OCI-LY1 (cell line): ENCODE data around the gene COX6B1.

Experiments used
- H2AFZ ChIP-seq: fragments of 200-600 bp; sonication (generic), shearing (Covaris generic); 2 replicates; pipeline ENCODE4 v1.6.0; 2014; ENCODE audit warnings: antibody characterized with exemption, mild to moderate bottlenecking, low read length
- H3F3A ChIP-seq: fragments of 200-600 bp; sonication (generic), shearing (Covaris generic); 2 replicates; pipeline ENCODE4 v1.6.0; 2014; ENCODE audit warnings: mild to moderate bottlenecking, antibody characterized with exemption, low read length, moderate library complexity; ENCODE audit not compliant: insufficient read depth
- H3K27ac ChIP-seq: fragments of 200-600 bp; sonication (generic); 2 replicates; pipeline ENCODE4 v1.5.1; 2014; ENCODE audit warnings: low read length, mixed run types, mild to moderate bottlenecking, low read depth; ENCODE audit not compliant: poor library complexity, severe bottlenecking
- H3K27me3 ChIP-seq: fragments of 200-600 bp; sonication (generic); 2 replicates; pipeline ENCODE4 v1.6.0; 2014; ENCODE audit warnings: antibody characterized with exemption, mild to moderate bottlenecking, low read length, moderate library complexity; ENCODE audit not compliant: insufficient read depth
- H3K36me3 ChIP-seq: fragments of 200-600 bp; sonication (generic); 2 replicates; pipeline ENCODE4 v1.6.1; 2014; ENCODE audit warnings: mild to moderate bottlenecking, antibody characterized with exemption, low read length, moderate library complexity, mixed read lengths; ENCODE audit not compliant: insufficient read depth
- H3K4me1 ChIP-seq: fragments of 200-600 bp; sonication (generic); 2 replicates; pipeline ENCODE4 v1.5.1; 2014; ENCODE audit warnings: mild to moderate bottlenecking, low read length, moderate library complexity; ENCODE audit not compliant: insufficient read depth, severe bottlenecking
- H3K4me2 ChIP-seq: fragments of 200-600 bp; sonication (generic), shearing (Covaris generic); 2 replicates; pipeline ENCODE4 v1.6.1; 2014; ENCODE audit warnings: low read length
- H3K4me3 ChIP-seq: fragments of 200-600 bp; sonication (generic); 2 replicates; pipeline ENCODE4 v1.5.1; 2014; ENCODE audit warnings: low read length, low read depth, mild to moderate bottlenecking, mixed read lengths; ENCODE audit not compliant: poor library complexity, severe bottlenecking
- H3K79me2 ChIP-seq: fragments of 200-600 bp; shearing (Covaris generic); 2 replicates; pipeline ENCODE4 v1.6.1; 2016; ENCODE audit warnings: mixed run types, low read length, mixed read lengths; ENCODE audit not compliant: insufficient read depth
- H3K9ac ChIP-seq: fragments of 200-600 bp; sonication (generic), shearing (Covaris generic); 2 replicates; pipeline ENCODE4 v1.6.1; 2014; ENCODE audit warnings: mild to moderate bottlenecking, low read length, mixed read lengths
- H3K9me2 ChIP-seq: fragments of 200-600 bp; sonication (generic), shearing (Covaris generic); 2 replicates; pipeline ENCODE4 v1.6.1; 2014; ENCODE audit warnings: low read depth, mild to moderate bottlenecking, low read length, mixed read lengths
- H3K9me3 ChIP-seq: fragments of 200-600 bp; shearing (Covaris generic); 2 replicates; pipeline ENCODE4 v1.6.1; 2014; ENCODE audit warnings: low read length, mixed read lengths
- H4K20me1 ChIP-seq: fragments of 200-600 bp; sonication (generic), shearing (Covaris generic); 2 replicates; pipeline ENCODE4 v1.6.0; 2016; ENCODE audit warnings: mild to moderate bottlenecking, low read length; ENCODE audit not compliant: insufficient read depth
- CTCF ChIP-seq: fragments of 200-600 bp; sonication (generic), shearing (Covaris generic); IDR thresholded peaks from 2 replicates; pipeline ENCODE4 v1.5.1; 2017; ENCODE audit warnings: mild to moderate bottlenecking, antibody characterized with exemption, low read length, moderate library complexity, mixed read lengths
- EZH2 ChIP-seq: fragments of 200-600 bp; sonication (generic), shearing (Covaris generic); IDR thresholded peaks from 2 replicates; pipeline ENCODE4 v1.8.0; 2017; ENCODE audit warnings: borderline replicate concordance, mixed run types, mild to moderate bottlenecking, antibody characterized with exemption, low read length, moderate library complexity, mixed read lengths

Gene COX6B1

GRCh38 chr19:35612224-35612558 lies 35.9 kb upstream of the COX6B1 start:
- Histone ChIP-seq H3K36me3 (peaks cover 15% of the 10 kb centered on the region), H3K27me3 (no peaks in the 10 kb centered on the region), H3K4me3 (peak overlapping the region; percentile 84), H2AFZ (peak overlapping the region; percentile 16), H3K9me3 (peaks cover 3% of the 10 kb centered on the region; the same call in 1 of the 2 replicates), H3K79me2 (no peaks in the 10 kb centered on the region), H3K4me2 (peak overlapping the region; percentile 96), H3K4me1 (peaks cover 31% of the 10 kb centered on the region), H3K9me2 (no peaks in the 10 kb centered on the region), H4K20me1 (no peaks in the 10 kb centered on the region), H3K27ac (no peak overlapping the region), H3K9ac (peak overlapping the region; percentile 93), H3F3A (no peaks in the 10 kb centered on the region)
- TF ChIP-seq CTCF, result no peak
- no peak for TF ChIP-seq EZH2

- Histone ChIP-seq H3K27ac (peak within 1 kb of the TSS; percentile 64), H3K9ac (peak within 1 kb of the TSS; percentile 93), H3F3A (no peaks in the 10 kb centered on the region), H3K79me2 (no peaks in the 10 kb centered on the region), H2AFZ (peak within 1 kb of the TSS; percentile 16), H3K9me3 (no peaks in the 10 kb centered on the region), H3K36me3 (peaks cover 20% of the 10 kb centered on the region), H3K4me3 (peak within 1 kb of the TSS; percentile 84), H3K4me2 (peak within 1 kb of the TSS; percentile 96), H3K4me1 (peaks cover 31% of the 10 kb centered on the region), H4K20me1 (no peaks in the 10 kb centered on the region), H3K9me2 (no peaks in the 10 kb centered on the region), H3K27me3 (no peaks in the 10 kb centered on the region)
- TF ChIP-seq EZH2 (no peak), CTCF (no peak)
These were observed 35.4 kb upstream of the COX6B1 start, which contains the start of gene HAUS5 for GRCh38 chr19:35612559-35613321. TSS of gene HAUS5 (plus strand) at chr19:35612735. CDS start at chr19:35612795, 60 bp downstream.

GRCh38 chr19:35613574-35613973 lies 34.5 kb upstream of the COX6B1 start:
- H3F3A ChIP-seq, result no peaks in the 10 kb centered on the region
- no peaks in the 10 kb centered on the region for H4K20me1 ChIP-seq
- H3K4me2 ChIP-seq, result peak overlapping the region; percentile 96; the same call in 1 of the 2 replicates
- no peak overlapping the region; the same call in 1 of the 2 replicates for H3K9ac ChIP-seq
- no peak for TF ChIP-seq EZH2
- no peak for TF ChIP-seq CTCF
- H3K27me3 ChIP-seq, result no peaks in the 10 kb centered on the region
- peak overlapping the region; percentile 84 for H3K4me3 ChIP-seq
- no peaks in the 10 kb centered on the region for H3K9me2 ChIP-seq
- peaks cover 31% of the 10 kb centered on the region for H3K4me1 ChIP-seq
- no peaks in the 10 kb centered on the region for H3K79me2 ChIP-seq
- no peak overlapping the region for H3K27ac ChIP-seq
- no peak overlapping the region for H2AFZ ChIP-seq
- no peaks in the 10 kb centered on the region for H3K9me3 ChIP-seq
- H3K36me3 ChIP-seq, result peaks cover 28% of the 10 kb centered on the region
